HS-5 (cell line): Measurements from ENCODE around the gene SYT7.

ENCODE experiments used
- DNase-seq: peaks from one replicate; pipeline ENCODE4 v3.0.0-alpha.2; 2012; ENCODE audit warnings: low read depth

The SYT7 gene

GRCh38 chr11:61535998-61536675 is 44.7 kb downstream of the SYT7 start:
- DNase-seq, result no peak

GRCh38 chr11:61534933-61535839 is 45.7 kb downstream of the SYT7 start:
- no peak for DNase-seq

- no peak for DNase-seq
Observed at GRCh38 chr11:61534025-61534932, 46.6 kb downstream of the SYT7 start.

- DNase-seq, result no peak
Observed at GRCh38 chr11:61533401-61533800, 47.5 kb downstream of the SYT7 start.

GRCh38 chr11:61533039-61533375 is 47.9 kb downstream of the SYT7 start:
- no peak for DNase-seq

- DNase-seq, result no peak
Observed at GRCh38 chr11:61532134-61533038, 48.5 kb downstream of the SYT7 start.

GRCh38 chr11:61531044-61531443 is 49.8 kb downstream of the SYT7 start:
- no peak for DNase-seq

GRCh38 chr11:61529537-61530225 is 51.2 kb downstream of the SYT7 start:
- no peak for DNase-seq

- no peak for DNase-seq
Observed at GRCh38 chr11:61528114-61528513, 52.8 kb downstream of the SYT7 start.

GRCh38 chr11:61526956-61527731 is 53.7 kb downstream of the SYT7 start:
- no peak for DNase-seq

GRCh38 chr11:61526229-61526628 is 54.6 kb downstream of the SYT7 start:
- no peak for DNase-seq

- DNase-seq, result no peak
Observed at GRCh38 chr11:61524963-61525587, 55.8 kb downstream of the SYT7 start.

GRCh38 chr11:61524446-61524845 is 56.4 kb downstream of the SYT7 start:
- DNase-seq, result no peak

GRCh38 chr11:61522881-61523280 is 58.0 kb downstream of the SYT7 start:
- no peak for DNase-seq

GRCh38 chr11:61518032-61518795 is 62.7 kb downstream of the SYT7 start:
- no peak for DNase-seq

- no peak for DNase-seq
Observed at GRCh38 chr11:61516675-61517572, 64.0 kb downstream of the SYT7 start.

- no peak for DNase-seq
Observed at GRCh38 chr11:61516191-61516590, 64.7 kb downstream of the SYT7 start.

- no peak for DNase-seq
Observed at GRCh38 chr11:61515686-61516085, 65.2 kb downstream of the SYT7 start.
